HG03460 (cell line): Measurements from ENCODE around the gene PMFBP1.

Source experiments
- ATAC-seq: cut with Tn5 transposase; IDR thresholded peaks from one replicate; pipeline ENCODE4 v1.9.1; 2021; ENCODE audit not compliant: unreplicated experiment

The PMFBP1 gene

DNA sequence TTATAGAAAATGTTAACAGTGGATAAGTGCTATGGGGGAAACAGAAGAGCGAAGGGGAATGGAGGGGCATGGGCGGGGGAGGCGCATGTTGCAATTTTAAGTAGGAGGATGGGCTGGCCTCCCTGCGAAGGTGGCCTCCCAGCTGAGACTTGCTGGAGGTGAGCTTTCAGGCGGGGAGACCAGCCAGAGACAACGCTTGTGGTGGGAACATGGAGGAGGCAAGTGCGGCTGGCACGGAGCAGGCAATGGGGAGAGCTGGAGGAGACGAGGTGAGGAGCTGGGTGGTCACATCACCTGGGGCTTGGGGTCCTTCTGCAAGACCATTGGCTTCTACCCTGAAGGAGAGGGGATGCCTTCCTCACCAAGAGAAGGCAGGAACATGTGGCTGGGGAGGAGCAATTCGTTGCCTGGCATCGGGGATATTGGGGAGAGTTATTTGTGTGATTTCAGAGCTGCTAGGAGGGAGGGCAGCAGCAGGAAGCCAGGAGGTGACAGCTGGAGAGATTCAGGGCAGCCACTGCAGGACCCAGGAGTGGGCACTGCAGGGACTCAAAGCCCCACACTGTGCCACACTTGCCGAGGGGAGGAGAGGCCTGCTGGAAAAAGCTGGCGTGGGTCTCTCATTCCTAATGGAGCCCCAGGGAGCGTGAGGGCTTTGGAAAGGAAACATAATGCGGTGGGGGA lies 34.4 kb downstream of the PMFBP1 start:
- ATAC-seq: no peak

DNA sequence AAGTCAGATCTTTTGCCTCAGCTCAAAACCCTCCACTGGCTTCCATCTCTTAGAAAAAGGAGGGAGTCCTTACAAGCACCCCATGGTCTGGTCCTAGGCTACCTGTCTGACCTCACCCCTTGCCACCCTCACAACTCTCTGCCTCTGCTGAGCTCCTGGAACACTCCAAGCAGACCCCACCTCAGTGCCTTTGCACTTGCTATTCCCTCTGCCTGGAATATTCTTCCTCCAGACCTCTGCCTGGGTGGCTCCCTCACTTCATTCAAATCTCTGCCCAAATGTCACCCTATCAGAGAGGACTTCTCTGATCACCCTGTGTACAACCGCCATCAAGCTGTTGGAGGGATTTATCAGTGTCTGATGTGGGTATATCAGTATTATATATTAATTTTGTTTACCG lies 37.4 kb downstream of the PMFBP1 start:
- ATAC-seq: no peak

DNA sequence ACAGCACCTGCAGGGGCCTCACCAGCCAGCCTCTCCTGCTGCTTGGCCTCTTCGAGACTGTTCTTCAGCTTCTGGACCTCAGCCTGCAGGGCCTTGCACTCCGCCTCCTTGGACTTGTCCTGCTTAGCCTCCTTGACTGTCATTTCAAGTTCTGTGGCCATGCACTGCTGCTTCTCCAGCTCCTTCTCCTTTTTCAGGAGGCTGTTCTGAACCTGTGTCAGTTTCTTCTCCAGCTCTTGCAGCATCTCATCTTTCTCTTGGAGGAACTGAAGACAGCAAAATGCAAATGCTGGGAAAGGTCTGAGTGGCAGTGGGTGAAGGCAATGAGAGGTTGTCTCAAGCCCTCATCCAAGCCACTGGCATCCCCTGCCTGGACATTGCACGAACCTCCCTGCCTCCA lies 39.2 kb downstream of the PMFBP1 start:
- no peak for ATAC-seq

DNA sequence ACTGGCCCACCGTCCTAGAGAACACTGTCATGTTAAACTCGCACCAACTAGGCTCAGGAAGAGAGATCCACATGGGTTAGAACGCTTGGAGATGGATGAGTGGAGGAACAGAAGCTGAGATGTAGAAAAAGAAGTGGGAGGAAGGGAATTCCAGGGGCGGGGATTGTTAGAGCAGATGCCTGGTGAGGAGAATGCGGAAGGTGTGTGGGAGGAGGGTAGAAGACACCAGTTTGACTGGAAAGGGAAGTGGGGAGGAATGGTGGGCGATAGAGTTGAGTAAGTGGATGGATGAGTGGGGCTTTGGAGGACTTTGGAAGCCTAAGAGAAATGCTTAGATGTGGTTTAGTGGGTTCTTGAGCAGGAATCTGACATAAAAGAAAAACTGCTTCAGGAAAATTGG lies 40.9 kb downstream of the PMFBP1 start:
- ATAC-seq: no peak

DNA sequence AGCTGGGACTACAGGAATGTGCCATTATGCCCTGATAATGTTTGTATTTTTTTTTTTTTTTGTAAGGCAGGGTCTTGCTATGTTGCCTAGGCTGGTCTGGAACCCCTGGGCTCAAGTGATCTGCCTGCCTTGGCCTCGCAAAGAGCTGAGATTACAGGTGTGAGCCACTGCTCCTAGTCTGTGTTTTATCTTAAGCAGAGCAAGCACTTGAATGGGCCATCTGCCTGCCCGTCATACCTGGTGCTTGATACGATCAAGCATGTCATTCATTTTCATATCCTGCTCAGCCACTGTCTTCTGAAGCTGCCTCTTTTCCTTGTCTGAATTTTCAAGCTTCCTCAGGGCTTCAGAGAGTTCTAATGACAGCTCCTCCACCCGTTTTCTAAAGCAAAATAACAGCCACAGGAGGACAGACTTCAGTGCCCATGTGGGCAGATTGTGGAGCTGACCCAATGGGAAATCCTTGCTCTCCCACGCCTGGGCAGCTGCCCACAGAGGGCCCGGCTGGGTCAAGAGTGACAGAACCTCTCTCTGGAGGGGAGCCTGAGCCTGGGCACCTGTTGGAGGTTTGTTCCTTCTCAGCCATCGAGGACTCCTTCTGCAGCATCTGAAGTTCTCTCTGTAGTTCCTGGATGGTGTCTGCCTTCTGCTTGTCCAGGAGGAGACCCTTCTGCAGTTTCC lies 41.8 kb downstream of the PMFBP1 start:
- ATAC-seq: no peak

DNA sequence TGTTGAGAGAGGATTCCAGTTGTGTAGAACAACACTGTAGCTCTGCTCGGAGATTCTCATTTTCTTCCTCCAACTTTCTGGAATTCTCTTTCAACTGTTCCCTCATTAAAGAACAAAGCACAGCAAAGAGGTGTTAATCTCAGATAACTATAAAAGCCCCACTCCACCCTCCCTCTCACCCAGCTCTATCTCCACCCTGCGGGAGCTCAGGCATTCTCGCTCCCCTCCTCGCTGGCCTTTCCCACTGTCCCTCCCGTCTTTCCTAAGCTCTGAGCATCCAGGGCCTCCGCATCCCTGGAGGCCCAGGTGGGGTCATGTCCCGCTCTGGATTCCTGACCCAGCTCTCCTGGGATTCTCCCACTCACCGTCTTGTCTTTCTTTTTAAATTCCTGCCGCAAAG lies 43.3 kb downstream of the PMFBP1 start:
- ATAC-seq: no peak

DNA sequence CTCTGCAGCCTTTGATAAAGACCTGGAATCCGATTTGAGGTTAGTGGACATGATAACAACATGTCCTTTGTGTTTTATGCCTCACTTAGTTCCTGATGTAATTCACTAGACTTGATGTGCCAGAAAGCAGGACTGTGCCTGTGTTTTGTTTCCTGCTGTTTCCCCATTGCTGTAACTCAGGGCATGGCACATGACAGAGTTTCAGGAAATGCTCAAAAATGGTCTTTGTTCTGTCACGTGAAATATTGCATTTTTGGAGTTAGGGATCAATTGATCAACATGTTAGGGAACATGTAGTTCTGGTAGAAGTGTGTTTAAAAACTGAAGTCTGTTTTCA lies 45.6 kb downstream of the PMFBP1 start:
- ATAC-seq: no peak

DNA sequence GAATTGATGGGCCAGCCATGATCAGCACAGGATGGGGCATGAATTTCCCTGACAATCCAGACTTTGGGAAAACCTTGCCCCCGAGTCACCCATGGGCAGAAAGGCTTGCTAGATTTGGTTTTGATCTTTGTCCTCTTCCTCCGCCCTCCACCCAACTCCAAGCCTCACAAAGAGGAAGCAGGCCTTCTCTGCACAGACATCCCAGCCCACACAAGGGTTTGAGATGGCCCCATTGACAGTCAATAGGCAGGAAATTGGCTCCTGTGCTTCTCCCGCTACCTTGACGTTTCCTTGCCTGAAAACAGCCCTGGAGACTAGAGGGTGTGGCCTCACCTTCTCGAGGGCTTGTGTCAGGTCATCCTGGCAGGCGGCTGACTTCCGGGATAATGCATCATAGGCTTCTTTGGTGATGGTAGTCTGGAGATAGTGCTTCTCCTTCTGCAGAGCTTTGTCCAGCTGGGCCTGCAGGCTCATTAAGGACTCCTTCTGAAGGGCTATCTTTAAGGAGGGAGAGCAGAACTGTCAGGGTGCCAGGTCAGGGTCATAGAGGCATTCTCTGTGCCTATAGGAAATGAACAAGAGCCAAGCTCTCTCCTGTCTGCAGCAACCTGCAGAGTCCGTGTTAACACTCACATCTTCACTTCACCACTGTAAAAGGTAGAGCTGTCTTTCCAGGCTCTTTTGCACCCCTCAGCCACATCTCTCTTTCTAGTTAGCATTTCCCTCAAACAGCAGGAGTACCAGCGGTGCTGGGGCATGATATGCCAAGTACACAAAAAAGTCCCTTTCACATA lies 46.1 kb downstream of the PMFBP1 start:
- no peak for ATAC-seq

DNA sequence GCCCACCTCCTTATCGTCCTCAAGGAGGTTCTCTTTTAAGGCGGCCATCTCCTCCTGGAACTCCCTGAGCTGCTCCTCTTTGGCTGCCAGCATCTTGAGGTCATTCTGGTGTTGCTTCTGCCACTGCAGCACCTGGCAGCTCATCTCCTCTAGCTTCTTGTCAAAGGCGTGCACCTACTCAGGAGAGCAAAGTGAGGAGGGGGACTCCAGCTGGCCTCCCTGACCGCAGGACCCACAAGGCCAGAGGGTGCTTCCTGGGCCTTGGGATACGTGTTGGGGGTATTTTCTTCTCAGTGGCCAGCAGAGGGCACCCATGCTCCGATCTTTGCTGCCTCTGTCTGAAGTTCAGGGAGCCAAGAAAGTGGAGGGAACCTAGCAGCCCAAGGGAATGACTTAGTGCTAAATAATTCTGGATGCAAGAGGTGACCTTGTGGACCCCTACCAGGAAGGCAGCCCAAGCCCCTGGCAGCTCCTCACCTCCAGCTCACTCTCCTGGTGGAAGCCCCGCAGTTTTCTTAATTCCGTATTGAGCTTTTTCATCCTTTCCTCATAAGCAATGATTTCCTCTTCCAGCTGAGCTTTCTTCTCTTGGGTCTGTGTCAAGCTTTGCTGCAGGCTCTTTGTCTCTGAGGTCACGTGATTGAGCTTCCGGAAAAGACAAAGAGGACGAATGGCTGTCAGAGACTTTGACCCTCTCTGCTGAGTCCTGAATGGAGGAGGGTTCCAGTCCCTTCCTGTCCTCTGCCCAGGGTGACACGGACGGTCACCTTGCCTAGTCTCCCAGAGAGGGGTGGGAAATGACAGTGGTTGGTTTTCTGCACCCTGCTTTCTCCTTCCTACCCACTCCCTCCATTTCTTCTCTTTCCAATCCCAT lies 47.0 kb downstream of the PMFBP1 start:
- peak; percentile 70 for ATAC-seq

DNA sequence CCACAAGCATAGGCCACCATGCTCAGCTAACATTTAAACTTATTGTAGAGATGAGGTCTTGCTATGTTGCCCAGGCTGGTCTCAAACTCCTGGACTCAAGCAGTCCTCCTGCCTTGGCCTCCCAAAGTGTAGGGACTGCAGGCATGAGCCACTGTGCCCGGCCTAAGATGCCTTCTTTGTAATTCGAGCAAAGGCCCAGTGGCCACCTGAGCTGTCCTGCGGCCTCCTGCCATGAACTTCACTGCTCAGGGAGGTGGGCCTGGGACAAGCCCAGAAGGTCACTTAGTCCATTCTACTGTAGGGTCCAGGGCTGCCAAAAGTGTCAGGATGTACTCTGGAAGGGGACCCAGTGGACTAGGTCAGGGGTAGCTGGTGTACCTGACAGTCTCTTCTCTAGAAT lies 47.8 kb downstream of the PMFBP1 start:
- no peak for ATAC-seq

DNA sequence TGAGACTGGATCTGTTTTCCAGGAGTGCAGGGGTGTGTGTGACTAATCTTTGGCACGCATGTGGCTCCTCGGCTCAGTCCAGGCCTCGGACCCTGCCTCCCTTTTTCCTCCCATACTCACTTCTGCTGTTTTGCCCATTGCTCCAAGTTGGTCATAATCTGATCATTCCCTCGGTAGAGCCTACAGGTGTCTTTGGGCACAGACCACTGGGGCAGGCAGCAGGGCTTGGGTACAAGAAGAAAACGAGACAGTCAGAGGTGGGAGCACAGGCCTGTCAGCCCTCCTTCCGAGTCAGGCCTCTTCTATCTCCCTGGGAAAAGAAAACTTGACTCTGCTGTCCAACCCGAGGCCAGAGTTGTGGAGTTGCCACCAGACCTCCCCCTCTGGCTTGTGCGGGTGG lies 48.5 kb downstream of the PMFBP1 start:
- no peak for ATAC-seq

DNA sequence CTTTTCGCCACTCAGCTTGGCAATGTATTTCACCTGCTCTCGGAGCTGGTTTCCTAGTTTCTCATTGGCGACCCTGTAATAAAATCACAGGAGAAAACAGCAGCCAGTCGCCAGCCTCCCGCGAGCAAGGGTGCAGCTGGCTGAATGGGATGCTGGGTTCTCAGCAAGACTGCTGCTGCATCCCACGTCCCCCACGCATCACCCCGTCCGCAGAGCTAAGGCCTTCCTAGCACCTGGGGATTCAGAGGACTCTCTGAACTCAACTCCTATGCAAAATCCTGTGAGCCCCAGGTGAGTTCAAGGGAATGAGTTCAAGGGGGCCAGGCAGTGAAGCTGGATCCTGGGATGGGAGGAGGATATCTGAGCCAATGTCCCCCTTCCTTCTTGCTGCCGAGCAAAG lies 49.0 kb downstream of the PMFBP1 start:
- ATAC-seq: no peak

DNA sequence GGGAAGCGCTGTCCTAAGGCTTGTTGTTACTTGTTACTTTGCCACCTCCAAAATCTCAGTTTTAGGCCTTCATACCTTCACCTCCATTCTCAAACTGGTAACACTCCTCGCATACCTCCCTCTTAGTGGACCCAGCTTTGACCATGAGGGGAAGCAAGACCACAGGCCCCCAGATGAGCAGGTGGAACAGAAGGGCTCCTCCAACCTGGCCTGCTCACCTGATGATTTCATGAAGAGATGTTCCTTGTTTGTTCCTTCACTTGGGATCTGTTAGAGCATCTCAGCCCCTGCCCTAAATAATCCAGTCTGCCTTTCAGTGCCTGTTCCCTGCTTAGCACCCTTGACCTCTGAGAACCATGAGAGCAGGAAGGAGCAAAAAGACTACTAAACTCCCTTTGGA lies 49.6 kb downstream of the PMFBP1 start:
- ATAC-seq: no peak

DNA sequence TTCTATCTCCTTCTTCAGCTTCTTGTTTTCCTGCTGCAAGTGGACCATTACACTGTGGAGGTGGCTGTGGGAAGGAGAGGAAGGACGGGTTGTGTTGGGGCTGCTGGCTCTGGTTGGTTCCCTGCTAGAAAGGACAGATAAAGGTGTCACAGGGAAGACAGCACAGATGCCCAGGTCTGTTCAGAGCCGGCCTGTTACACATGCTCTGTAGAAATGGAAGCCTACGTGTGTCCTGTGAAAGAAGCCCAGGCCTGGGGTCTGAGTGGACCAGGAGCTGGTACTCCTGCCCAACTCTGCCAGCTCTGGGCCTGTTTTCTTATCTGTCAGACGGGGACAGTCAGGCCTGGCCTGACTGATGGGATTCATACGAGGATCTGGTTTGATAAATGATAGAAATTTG lies 51.9 kb downstream of the PMFBP1 start:
- ATAC-seq: no peak

DNA sequence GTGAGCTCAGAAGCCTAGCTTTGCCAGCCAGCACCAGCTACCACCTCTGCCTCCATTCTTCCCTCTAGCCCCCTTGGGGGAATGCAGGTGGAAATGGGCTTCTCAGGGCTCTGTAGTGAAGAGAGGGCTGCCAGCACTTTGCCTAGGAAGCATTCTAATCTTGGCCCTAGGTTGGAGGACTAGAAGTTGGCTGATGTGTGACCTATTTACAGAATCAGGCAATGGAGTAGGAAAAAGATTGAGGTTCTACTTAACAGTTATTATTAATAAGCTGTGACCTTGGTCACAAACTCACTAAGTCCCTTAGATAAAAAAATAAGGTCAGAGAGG lies 58.4 kb downstream of the PMFBP1 start:
- ATAC-seq: no peak

DNA sequence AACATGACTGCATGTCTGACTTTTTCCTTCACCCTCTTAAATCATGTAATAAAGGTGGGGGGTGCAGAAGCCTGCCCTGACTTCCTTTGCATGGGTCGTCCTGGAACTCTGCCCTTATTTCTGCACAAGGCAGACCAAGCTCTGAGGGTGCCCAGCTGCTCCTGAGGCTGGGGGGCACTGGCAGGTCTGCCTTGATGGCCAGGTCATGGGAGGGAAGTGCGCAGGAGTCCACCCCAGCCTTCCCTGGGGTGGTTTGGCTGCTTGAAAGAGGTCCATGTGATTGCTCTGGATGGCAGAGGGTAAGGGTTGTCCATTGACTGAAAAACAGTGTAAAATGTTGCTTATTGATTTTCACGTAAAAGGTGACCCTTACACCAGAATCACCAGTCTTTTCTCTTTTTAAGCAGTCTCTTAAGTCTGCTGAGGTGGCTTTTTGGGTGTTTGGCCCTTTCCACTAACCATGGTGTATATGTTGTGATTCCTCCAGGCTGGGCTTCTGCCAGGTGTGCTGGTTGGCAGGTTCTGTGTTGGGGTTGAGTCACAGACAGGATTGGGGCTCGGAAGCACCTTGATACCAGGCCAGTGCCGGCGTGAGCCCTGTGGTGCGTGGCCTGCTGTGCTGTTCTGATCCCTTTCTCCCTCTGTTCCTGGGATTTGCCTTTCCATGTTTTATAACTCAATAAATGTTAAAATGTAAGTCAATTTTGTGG lies 58.9 kb downstream of the PMFBP1 start:
- ATAC-seq: no peak

DNA sequence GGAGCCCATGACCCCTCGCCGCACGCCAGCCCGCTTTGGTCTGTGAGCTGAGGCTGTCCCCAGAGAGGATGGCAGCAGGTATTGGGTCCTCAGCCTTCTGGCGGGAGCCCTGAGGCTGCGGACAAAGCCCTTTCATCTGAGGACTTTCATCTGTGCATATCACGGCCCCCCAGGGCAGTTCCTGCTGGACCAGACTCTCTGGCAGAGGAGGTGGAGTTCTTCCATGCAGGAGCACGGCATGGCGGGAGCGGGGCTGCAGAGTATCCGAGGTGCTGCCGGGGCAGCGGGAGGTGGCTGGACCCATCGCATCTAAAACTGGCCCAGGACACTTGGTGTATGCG lies 59.5 kb downstream of the PMFBP1 start:
- ATAC-seq: no peak

DNA sequence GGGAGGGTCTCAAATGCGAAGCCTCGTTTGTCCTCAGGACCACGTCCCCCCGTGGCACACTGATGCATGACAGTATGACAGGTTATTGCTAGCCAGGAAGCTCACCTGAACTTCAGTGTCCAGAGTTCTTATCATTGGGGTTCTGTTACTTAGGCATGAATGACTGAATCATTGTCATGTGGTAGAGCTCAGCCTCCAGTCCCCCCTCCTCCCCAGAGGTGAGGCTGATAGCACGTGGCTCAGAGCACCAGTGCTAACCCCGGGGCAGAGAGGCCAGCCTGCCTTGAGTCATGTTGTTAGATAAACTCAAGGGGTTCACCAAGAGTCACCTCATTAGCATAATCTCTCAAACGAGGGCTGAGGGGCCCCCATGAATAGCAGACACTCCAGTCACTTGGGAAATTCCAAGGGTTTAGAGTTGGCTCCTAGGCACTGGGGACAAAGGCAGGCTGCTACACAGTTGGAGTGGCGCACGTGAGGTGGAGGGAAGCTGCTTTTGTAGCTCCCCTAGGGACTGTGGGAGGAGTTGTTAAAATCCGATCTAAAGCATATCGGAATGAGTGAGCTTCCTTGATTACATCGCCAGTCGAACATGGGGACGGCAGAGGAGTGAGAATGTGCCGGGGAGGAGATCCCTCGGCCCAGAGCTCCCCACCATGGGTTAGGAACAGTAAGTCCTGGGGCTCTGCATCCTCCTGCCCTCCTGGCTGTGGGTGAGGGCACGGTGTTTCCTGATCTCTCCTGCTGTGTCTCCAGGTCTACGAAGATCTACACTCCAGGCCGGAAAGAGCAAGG lies 60.1 kb downstream of the PMFBP1 start:
- no peak for ATAC-seq

DNA sequence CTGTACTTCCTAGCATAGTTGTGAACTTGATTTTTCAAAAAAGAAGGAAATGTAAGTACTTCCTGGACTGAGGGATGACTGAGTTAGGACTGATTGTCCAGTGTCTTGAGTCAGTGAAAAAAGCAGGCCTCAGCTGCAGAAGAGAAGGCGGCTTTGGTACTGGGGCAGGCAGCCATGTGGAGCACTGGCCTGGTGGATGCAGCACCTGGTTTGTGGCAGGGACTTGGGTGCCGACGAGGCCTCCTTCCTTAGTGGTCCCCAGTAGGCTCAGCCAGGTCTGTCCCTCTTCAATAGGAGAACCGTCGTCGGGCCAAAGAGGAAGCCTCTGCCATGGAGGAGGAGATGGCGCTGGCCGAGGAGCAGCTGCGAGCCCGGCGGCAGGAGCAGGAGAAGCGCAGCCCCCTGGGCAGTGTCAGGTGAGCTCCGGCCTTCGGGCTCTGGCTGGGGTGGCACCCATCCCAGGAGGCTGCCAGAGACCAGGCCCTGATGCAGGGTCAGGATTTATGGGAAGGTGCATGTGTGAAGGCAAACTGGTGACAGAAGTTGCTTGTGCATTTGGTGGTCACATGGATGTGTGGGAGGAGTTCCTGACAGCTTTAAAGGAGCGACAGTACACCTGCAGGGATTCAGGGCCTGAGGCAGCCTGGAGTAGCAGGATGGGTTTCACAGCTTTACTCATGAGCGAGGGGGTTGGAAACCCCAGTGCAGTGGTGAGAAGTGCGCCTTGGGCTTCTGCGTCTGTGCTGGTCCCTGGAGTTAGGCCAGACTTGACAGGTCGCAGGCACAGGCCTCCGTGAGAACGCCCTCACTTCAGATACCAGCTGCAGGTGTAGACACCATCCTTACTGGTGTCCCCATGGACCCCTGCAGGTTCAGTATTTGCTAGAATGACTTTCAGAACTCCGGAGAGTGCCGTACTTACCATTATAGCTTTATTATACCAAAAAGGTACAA lies 61.0 kb downstream of the PMFBP1 start:
- no peak for ATAC-seq
